ENCODE measurements around the gene TP53BP1.

The TP53BP1 gene

DNA sequence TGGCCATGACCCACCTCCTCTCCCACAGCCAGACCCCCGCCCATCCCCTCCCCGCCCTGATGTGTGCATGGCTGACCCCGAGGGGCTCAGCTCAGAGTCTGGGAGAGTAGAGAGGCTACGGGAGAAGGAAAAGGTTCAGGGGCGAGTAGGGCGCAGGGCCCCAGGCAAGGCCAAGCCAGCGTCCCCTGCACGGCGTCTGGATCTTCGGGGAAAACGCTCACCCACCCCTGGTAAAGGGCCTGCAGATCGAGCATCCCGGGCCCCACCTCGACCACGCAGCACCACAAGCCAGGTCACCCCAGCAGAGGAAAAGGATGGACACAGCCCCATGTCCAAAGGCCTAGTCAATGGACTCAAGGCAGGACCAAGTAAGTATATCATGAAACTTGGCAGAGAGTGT, 36.2 kb upstream of the TP53BP1 start:
- TF ChIP-seq ZNF274 (IDR thresholded peaks at IDR 0.05; ENCODE audit: low read depth, low read length) = no peak
- TF ChIP-seq YY1 (IDR thresholded peaks at IDR 0.05; ENCODE audit: insufficient read depth, insufficient read length) = no peak
- no peak for TF ChIP-seq SUZ12 (IDR thresholded peaks at IDR 0.05; ENCODE audit: extremely low read depth, insufficient read depth, insufficient read length)
- no peak overlapping the region for H3K9ac ChIP-seq (ENCODE audit: insufficient read length, low read depth)
- H3K4me1 ChIP-seq (ENCODE audit: insufficient read depth, insufficient read length) = peaks cover 14% of the 10 kb centered on the region
- DNase-seq (ENCODE audit: low read depth, low spot score) = no peak
- no peaks in the 10 kb centered on the region for H3K9me3 ChIP-seq (ENCODE audit: insufficient read depth, low read length)
- H3K4me3 ChIP-seq (ENCODE audit: insufficient read length, low read depth) = no peak overlapping the region
- H3K36me3 ChIP-seq (ENCODE audit: insufficient read depth, insufficient read length, low read length) = peaks cover 51% of the 10 kb centered on the region
- H3K27me3 ChIP-seq (ENCODE audit: insufficient read depth, insufficient read length) = no peaks in the 10 kb centered on the region

DNA sequence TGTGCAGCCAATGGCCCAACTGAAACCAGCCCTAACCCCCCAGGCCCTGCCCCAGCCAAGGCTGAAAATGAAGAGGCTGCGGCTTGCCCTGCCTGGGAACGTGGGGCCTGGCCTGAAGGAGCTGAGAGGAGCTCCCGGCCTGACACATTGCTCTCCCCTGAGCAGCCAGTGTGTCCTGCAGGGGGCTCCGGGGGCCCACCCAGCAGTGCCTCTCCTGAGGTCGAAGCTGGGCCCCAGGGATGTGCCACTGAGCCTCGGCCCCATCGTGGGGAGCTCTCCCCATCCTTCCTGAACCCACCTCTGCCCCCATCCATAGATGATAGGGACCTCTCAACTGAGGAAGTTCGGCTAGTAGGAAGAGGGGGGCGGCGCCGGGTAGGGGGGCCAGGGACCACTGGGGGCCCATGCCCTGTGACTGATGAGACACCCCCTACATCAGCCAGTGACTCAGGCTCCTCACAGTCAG, 35.6 kb upstream of the TP53BP1 start:
- no peak for TF ChIP-seq SUZ12 (IDR thresholded peaks at IDR 0.05; ENCODE audit: extremely low read depth, insufficient read depth, insufficient read length)
- TF ChIP-seq ZNF274 (IDR thresholded peaks at IDR 0.05; ENCODE audit: low read depth, low read length) = no peak
- TF ChIP-seq YY1 (IDR thresholded peaks at IDR 0.05; ENCODE audit: insufficient read depth, insufficient read length) = no peak
- Histone ChIP-seq H3K9ac (ENCODE audit: insufficient read length, low read depth) (no peak overlapping the region), H3K4me1 (ENCODE audit: insufficient read depth, insufficient read length) (peaks cover 14% of the 10 kb centered on the region), H3K4me3 (ENCODE audit: insufficient read length, low read depth) (no peak overlapping the region), H3K9me3 (ENCODE audit: insufficient read depth, low read length) (no peaks in the 10 kb centered on the region), H3K27me3 (ENCODE audit: insufficient read depth, insufficient read length) (no peaks in the 10 kb centered on the region), H3K36me3 (ENCODE audit: insufficient read depth, insufficient read length, low read length) (peaks cover 57% of the 10 kb centered on the region)
- no peak for DNase-seq (ENCODE audit: low read depth, low spot score)

- Histone ChIP-seq H3K27me3 (ENCODE audit: insufficient read depth, insufficient read length) (no peaks in the 10 kb centered on the region), H3K4me3 (ENCODE audit: insufficient read length, low read depth) (no peak overlapping the region), H3K9ac (ENCODE audit: insufficient read length, low read depth) (no peak overlapping the region), H3K9me3 (ENCODE audit: insufficient read depth, low read length) (no peaks in the 10 kb centered on the region), H3K36me3 (ENCODE audit: insufficient read depth, insufficient read length, low read length) (peaks cover 63% of the 10 kb centered on the region), H3K4me1 (ENCODE audit: insufficient read depth, insufficient read length) (peaks cover 14% of the 10 kb centered on the region)
- no peak for DNase-seq (ENCODE audit: low read depth, low spot score)
- no peak for TF ChIP-seq SUZ12 (IDR thresholded peaks at IDR 0.05; ENCODE audit: extremely low read depth, insufficient read depth, insufficient read length)
- TF ChIP-seq ZNF274 (IDR thresholded peaks at IDR 0.05; ENCODE audit: low read depth, low read length) = no peak
Measured at GRCh38 chr15:43527802-43528541, 35.0 kb upstream of the TP53BP1 start.

- Histone ChIP-seq H3K27me3 (ENCODE audit: insufficient read depth, insufficient read length) (no peaks in the 10 kb centered on the region), H3K4me3 (ENCODE audit: insufficient read length, low read depth) (no peak overlapping the region), H3K9ac (ENCODE audit: insufficient read length, low read depth) (no peak overlapping the region), H3K36me3 (ENCODE audit: insufficient read depth, insufficient read length, low read length) (peaks cover 70% of the 10 kb centered on the region), H3K9me3 (ENCODE audit: insufficient read depth, low read length) (no peaks in the 10 kb centered on the region), H3K4me1 (ENCODE audit: insufficient read depth, insufficient read length) (peaks cover 14% of the 10 kb centered on the region)
- TF ChIP-seq YY1 (IDR thresholded peaks at IDR 0.05; ENCODE audit: insufficient read depth, insufficient read length) = no peak
- no peak for TF ChIP-seq SUZ12 (IDR thresholded peaks at IDR 0.05; ENCODE audit: extremely low read depth, insufficient read depth, insufficient read length)
- TF ChIP-seq ZNF274 (IDR thresholded peaks at IDR 0.05; ENCODE audit: low read depth, low read length) = no peak
- DNase-seq (ENCODE audit: low read depth, low spot score) = no peak
Measured at GRCh38 chr15:43527016-43527801, 34.3 kb upstream of the TP53BP1 start.

DNA sequence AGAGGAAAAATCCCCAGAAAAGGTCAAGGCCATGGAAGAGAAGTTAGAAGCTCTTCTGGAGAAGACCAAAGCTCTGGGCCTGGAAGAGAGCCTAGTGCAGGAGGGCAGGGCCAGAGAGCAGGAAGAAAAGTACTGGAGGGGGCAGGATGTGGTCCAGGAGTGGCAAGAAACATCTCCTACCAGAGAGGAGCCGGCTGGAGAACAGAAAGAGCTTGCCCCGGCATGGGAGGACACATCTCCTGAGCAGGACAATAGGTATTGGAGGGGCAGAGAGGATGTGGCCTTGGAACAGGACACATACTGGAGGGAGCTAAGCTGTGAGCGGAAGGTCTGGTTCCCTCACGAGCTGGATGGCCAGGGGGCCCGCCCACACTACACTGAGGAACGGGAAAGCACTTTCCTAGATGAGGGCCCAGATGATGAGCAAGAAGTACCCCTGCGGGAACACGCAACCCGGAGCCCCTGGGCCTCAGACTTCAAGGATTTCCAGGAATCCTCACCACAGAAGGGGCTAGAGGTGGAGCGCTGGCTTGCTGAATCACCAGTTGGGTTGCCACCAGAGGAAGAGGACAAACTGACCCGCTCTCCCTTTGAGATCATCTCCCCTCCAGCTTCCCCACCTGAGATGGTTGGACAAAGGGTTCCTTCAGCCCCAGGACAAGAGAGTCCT, 33.4 kb upstream of the TP53BP1 start:
- Histone ChIP-seq H3K9ac (ENCODE audit: insufficient read length, low read depth) (no peak overlapping the region), H3K27me3 (ENCODE audit: insufficient read depth, insufficient read length) (no peaks in the 10 kb centered on the region), H3K4me1 (ENCODE audit: insufficient read depth, insufficient read length) (peaks cover 14% of the 10 kb centered on the region), H3K4me3 (ENCODE audit: insufficient read length, low read depth) (no peak overlapping the region), H3K9me3 (ENCODE audit: insufficient read depth, low read length) (no peaks in the 10 kb centered on the region), H3K36me3 (ENCODE audit: insufficient read depth, insufficient read length, low read length) (peaks cover 78% of the 10 kb centered on the region)
- no peak for DNase-seq (ENCODE audit: low read depth, low spot score)
- TF ChIP-seq YY1 (IDR thresholded peaks at IDR 0.05; ENCODE audit: insufficient read depth, insufficient read length) (no peak), SUZ12 (IDR thresholded peaks at IDR 0.05; ENCODE audit: extremely low read depth, insufficient read depth, insufficient read length) (no peak), ZNF274 (IDR thresholded peaks at IDR 0.05; ENCODE audit: low read depth, low read length) (no peak)

GRCh38 chr15:43525131-43525530, 32.2 kb upstream of the TP53BP1 start:
- H3K36me3 ChIP-seq (ENCODE audit: insufficient read depth, insufficient read length, low read length) = peaks cover 87% of the 10 kb centered on the region
- DNase-seq (ENCODE audit: low read depth, low spot score) = no peak

More at GRCh38 chr15:43525131-43525530, 32.2 kb upstream of the TP53BP1 start:
- TF ChIP-seq SUZ12 (IDR thresholded peaks at IDR 0.05; ENCODE audit: extremely low read depth, insufficient read depth, insufficient read length) = no peak
- no peak for TF ChIP-seq YY1 (IDR thresholded peaks at IDR 0.05; ENCODE audit: insufficient read depth, insufficient read length)
- no peak for TF ChIP-seq ZNF274 (IDR thresholded peaks at IDR 0.05; ENCODE audit: low read depth, low read length)
- H3K9me3 ChIP-seq (ENCODE audit: insufficient read depth, low read length) = no peaks in the 10 kb centered on the region
- peaks cover 14% of the 10 kb centered on the region for H3K4me1 ChIP-seq (ENCODE audit: insufficient read depth, insufficient read length)
- H3K9ac ChIP-seq (ENCODE audit: insufficient read length, low read depth) = no peak overlapping the region
- no peak overlapping the region for H3K4me3 ChIP-seq (ENCODE audit: insufficient read length, low read depth)
- no peaks in the 10 kb centered on the region for H3K27me3 ChIP-seq (ENCODE audit: insufficient read depth, insufficient read length)
